ENCODE measurements around the gene ABCB4.

- TF ChIP-seq POLR2A (IDR thresholded peaks at IDR 0.05; ENCODE audit: low read depth, low read length), result no peak
- TF ChIP-seq POLR2AphosphoS5 (IDR thresholded peaks at IDR 0.05; ENCODE audit: low read depth, low read length), result no peak
These were observed 64.3 kb downstream of the ABCB4 start for GRCh38 chr7:87411186-87411585.
